Left renal pelvis (tissue), 4 donors: Measurements from ENCODE around the gene TRMT1. TPM values are rescaled to one million over a fixed set of nuclear protein-coding genes. Genes with fewer than 3 reads are reported as not detected.
A peak's percentile ranks its signal among the peaks of the same experiment; 100 is the strongest.
"Not testable (repeated sequence)": the region's sequence is repeated elsewhere in the genome, so short reads cannot be mapped to it uniquely, and the experiment has no call there.

Experiments used
- DNase-seq, 4 donors: peaks; one replicate each; pipeline ENCODE4 v3.0.0-alpha.2; 2013; ENCODE audit warnings: low read depth in 4 of 4, low spot score in 3 of 4
- polyA plus RNA-seq, 4 donors: library from polyadenylated mRNA; unstranded; fragments of 120-200 nt; gene quantifications; one replicate each; pipeline ENCODE4 v1.2.1, GENCODE V29; 2013; ENCODE audit not compliant: insufficient read length in 4 of 4

Gene TRMT1
- polyA plus RNA-seq, 4 donors = 26.0 to 44.9 (median 35.0) TPM

DNA sequence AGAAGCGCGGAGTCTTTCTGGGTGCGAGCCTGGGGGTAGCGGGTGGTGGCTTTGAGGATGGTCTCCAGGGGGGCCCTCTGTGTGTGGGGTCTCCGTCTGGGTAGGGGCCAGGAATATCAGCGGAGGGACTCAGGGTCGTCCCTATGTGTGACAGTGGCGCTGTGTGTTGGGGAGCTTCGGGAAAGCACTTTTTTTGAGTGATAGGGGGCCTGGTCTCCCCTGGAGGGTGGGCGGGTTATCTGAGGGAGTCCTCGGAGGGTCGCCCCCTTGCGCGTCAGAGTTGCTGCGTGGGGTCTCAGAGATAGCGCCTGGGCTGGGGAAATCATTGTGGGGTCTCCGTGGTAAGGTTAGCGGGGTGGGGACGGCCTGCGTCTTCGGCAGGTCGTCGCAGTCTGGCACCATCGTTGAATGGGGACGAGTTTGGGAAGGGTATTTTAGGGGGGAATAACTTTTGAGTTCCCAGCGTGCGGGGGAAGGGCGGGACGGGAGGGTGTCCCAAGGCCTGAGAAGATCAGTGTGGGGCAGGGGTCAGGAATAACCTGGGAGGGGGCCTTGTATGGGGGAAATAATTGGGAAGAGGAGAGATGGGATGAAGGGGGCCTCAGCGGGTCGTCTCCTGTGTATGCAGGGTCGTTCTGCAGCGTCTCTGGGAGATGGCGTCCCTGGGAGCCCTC, 34.5 kb upstream of the TRMT1 start:
- peak in 1 of 4 donors; percentile 12 for DNase-seq

GRCh38 chr19:13150187-13150930, 33.8 kb upstream of the TRMT1 start, which contains the start of the genes IER2 and STX10:
Gene IER2, plus strand, starts transcription at chr19:13150411. Its CDS starts 2,776 bp downstream, at chr19:13153187.
Gene STX10, minus strand, starts transcription at chr19:13150375. Its CDS starts 202 bp downstream, at chr19:13150173.
- DNase-seq = peak; percentile 84 to 89 (median 88)

DNA sequence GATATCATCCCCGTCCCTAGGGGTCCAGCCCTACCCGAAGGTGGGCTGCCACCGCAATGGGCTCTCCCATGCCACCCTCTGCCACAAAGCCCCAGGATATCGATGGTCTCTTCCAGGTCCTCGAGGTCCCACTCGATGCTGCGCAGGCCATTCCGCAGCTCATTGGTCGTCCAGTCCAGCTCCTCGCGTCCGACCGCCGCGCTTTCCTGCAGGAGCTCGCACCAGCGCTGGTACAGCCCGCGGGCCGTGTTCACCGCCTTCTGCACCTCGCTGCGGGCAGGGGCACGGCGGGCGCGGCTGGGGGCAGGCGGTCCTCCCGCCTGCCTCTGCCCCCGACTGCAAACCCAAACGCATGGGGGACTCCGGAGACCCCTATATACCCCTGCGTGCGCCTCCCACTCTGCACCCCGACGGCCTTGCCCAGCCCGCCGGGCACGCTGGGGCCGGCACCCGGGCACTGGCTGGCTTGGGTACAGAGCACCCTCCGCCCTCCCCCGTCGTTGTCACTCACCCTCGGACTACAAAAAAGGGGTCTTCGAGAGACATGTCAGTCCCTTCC, 33.2 kb upstream of the TRMT1 start:
- DNase-seq = peak in 2 of 4 donors; percentile 19 to 27

DNA sequence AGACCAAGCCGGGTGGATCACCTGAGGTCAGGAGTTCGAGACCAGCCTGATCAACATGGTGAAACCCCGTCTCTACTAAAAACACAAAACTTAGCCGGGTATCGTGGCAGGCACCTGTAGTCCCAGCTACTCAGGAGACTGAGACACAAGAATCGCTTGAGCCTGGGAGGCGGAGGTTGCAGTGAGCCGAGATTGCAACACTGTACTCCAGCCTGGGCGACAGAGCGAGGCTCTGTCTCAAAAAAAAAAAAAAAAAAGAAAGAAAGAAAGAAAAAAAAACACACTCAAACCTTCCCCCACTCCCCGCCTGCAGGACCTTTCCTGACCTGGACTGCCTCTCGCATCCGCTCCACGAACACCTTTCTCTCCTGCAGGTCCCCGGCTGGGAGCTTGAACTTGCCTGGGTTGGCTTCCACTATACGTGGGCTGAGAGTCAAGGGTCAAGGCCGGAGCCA, 32.7 kb upstream of the TRMT1 start:
- not testable (repeated sequence) for DNase-seq

- DNase-seq = no peak
Measured at GRCh38 chr19:13146763-13147563, 30.4 kb upstream of the TRMT1 start.

GRCh38 chr19:13139633-13140311, 23.2 kb upstream of the TRMT1 start:
- DNase-seq = no peak

GRCh38 chr19:13138916-13139198, 22.3 kb upstream of the TRMT1 start:
- DNase-seq = no peak

DNA sequence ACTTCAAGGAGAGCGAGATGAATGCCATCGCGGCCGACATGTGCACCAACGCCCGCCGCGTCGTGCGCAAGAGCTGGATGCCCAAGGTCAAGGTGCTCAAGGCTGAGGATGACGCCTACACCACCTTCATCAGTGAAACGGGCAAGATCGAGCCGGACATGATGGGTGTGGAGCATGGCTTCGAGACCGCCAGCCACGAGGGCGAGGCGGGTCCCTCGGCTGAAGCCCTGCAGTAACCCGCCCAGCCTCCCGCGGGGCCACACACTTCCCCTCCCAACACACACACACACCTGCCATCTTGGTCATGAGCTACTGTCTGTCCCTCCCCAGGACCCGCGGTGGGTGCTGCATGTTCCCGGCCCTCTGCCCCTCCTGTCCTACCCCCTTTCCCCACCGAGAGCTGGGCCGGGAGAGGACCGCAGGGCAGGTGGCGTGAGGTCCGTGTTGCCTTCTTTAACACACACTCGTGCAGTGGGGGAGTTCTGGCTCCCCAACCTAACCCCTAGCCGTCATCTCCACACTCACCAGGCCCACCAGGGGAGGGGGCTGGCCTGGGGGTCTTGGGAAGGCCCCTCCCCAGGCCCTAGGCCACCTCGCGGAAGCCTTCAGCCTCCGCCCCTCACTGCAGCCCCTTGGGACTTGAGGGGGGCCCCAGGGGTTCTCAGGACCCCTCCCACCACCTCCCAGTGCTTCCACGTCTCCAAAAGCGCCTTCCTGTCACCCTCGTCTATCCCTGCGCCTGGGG, 21.8 kb upstream of the TRMT1 start:
- no peak for DNase-seq

DNA sequence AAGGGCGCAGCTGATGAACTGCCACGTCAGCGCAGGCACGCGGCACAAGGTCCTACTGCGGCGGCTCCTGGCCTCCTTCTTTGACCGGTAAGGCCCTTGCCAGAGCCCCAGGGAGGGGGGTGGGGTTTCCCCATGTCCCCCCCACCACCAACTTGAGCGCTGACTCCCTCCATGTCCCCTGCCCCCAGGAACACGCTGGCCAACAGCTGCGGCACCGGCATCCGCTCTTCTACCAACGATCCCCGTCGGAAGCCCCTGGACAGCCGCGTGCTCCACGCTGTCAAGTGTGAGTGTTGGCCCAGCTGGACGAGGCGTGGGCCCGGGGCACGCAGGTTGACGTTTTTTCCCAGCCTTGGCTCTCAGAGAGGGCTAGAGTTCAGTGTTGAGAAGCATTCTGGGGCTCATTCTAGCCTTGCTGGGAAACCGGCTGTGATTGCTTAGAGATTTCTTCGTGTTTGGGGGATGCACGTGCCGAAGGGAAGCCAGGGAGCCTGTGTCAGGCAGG, 20.8 kb upstream of the TRMT1 start:
- no peak for DNase-seq

DNA sequence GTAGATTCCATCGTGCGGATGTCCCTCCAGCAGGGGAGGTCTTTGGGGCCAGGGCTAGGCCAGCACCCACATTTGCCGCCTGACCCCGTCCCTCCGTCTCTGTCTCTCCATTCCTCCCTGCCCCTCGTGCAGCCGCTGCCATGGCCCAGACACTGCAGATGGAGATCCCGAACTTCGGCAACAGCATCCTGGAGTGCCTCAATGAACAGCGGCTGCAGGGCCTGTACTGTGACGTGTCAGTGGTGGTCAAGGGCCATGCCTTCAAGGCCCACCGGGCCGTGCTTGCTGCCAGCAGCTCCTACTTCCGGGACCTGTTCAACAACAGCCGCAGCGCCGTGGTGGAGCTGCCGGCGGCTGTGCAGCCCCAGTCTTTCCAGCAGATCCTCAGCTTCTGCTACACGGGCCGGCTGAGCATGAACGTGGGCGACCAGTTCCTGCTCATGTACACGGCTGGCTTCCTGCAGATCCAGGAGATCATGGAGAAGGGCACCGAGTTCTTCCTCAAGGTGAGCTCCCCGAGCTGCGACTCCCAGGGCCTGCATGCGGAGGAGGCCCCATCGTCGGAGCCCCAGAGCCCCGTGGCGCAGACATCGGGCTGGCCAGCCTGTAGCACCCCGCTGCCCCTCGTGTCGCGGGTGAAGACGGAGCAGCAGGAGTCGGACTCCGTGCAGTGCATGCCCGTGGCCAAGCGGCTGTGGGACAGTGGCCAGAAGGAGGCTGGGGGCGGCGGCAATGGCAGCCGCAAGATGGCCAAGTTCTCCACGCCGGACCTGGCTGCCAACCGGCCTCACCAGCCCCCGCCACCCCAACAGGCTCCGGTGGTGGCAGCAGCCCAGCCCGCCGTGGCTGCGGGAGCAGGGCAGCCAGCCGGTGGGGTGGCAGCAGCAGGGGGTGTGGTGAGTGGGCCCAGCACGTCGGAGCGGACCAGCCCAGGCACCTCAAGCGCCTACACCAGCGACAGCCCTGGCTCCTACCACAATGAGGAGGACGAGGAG, 18.8 kb upstream of the TRMT1 start:
- no peak for DNase-seq

DNA sequence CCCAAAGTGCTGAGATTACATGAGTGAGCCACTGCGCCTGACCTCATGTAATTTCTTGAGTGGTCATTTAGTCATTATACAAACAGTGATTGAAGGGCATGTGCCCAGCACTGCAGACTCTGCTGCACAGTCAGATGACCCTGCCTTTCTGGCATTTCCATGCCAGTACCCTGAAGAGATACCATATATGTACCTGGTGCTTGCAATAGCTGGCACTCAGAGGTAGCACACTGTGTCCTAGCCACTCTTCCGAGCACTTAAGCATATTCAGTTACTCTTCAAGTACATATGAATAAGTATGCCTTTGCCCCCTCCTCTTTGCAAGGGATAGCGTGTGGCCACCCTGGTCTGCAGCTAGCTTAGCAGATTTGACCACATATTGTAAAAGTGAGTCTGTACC, 18.1 kb upstream of the TRMT1 start:
- no peak for DNase-seq

DNA sequence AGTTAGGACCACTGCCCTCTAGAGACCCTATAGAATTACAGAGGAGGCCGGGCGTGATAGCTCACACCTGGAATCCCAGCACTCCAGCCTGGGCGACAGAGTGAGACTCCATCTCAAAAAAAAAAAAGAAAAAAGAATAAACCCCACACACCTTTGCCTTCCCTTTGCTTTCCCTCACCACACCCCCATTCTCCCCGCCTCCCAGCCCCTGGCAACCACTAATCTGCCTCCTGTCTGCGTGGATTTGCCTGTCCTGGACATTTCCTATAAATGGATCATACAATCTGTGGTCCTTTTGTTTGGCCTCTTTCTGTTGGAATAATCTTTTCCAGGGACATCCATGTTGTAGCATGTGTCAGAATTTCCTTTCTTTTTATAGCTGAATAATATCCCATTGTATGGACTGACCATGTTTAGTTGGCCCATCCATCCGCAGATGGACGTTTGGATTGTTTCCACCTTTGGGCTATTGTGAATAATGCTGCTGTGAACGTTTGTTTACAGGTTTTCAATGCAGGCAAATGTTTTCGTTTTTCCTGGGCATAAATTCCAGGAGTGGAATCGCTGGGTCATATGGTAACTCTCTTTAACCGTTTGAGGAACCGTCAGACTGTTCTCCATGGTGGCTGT, 16.8 kb upstream of the TRMT1 start:
- no peak for DNase-seq

DNA sequence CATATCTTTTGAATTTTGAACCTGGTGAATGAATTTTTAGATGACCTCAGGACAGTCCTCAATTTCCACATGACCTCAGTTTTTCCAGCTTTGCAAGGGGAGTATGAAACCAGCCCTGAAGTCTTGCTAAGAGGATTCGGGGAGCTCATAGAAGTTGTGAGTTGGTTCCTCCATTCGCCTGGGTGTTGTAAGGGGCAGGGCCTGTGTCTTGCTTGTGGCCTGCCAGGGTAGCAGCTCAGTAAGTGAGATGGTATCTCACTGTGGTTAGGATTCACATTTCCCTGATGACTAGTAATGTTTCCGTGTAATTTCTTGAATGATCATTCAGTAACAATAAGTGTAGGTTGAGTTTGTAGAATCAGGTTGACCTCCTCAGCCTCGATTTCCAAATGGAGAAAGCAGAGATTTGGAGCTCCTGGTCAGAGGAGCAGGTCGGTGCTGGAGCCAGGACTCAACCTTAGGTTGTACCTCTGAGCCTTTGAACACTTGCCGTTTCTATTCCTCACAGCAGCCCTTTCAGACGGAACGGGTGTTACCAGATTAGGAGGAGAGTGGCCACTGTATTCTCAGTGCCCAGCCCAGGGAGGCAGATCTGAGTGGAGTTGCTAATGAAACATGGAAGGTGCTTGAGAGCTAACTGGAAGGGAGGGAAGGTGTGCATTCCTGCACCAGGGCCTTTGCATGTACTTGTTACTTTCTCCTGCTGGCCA, 16.1 kb upstream of the TRMT1 start:
- no peak for DNase-seq

GRCh38 chr19:13130886-13131490, 14.4 kb upstream of the TRMT1 start:
- no peak for DNase-seq

DNA sequence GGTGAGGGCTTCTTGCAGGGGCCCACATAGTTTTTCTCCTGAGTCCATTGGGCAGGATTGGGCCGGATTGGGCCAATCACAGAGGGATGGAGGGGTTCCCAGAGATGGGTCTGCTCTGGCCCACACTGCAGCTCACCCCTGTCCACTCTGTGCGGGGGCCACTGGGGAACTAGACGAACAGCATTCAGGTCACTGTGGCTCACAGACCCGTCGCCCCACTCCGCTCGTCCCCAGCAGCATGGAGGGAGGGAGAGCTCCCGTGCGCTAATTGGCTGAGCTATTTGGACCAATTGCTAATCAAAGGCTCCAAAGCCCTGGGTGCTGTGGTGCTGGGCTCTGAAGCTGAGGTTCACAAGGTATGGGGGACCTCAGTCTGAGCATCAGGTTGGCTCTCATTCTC, 12.8 kb upstream of the TRMT1 start:
- DNase-seq = no peak

DNA sequence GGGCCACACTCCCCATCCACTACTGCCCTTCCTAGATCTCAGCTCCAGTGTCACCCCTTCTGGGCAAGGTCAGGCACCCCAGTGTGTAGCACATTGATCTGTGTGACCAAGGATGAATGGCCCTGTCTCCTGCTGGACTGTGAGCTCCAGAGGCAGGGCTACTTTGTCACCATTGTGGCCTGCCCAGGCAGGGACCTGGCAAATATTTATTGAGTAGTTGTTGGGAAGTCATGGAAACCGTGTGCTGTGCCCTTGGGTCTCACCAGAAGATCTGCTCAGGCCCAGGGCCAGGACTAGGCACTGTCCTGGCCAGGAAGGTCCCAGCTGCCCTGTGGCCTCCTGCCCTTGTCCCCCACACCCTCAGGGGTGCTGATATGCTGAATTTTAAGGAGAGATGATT, 12.0 kb upstream of the TRMT1 start:
- DNase-seq = no peak
